PFSK-1 (cell line): ENCODE results near the gene UBE2J2.

ENCODE experiments used
- FOXP2 ChIP-seq: optimal IDR thresholded peaks from 2 replicates; pipeline ENCODE3; 2011; ENCODE audit warnings: borderline replicate concordance, control low read depth, inconsistent platforms; ENCODE audit not compliant: insufficient read depth; ENCODE audit errors: extremely low read length, extremely low read depth
- POLR2AphosphoS5 ChIP-seq: IDR thresholded peaks from 2 replicates; pipeline ENCODE4 v1.6.1; 2012; ENCODE audit warnings: low read depth, mild to moderate bottlenecking, control low read depth, low read length, moderate library complexity
- SIN3A ChIP-seq: IDR thresholded peaks from 2 replicates; pipeline ENCODE4 v1.6.1; 2012; ENCODE audit warnings: mild to moderate bottlenecking, low read length, moderate library complexity, borderline replicate concordance; ENCODE audit not compliant: insufficient read depth
- TAF1 ChIP-seq: IDR thresholded peaks from 2 replicates; pipeline ENCODE4 v1.6.1; 2012; ENCODE audit warnings: low read length, control low read depth, borderline replicate concordance; ENCODE audit not compliant: insufficient read depth
- TF ChIP-seq, protein P1 (sequence below), 2 experiments: IDR thresholded peaks; 2 replicates each; pipeline versions ENCODE4 v1.6.1 to v1.8.0; 2011 to 2012; ENCODE audit warnings: low read depth in 2 of 2, low read length in 2 of 2, control low read depth in 1 of 2, inconsistent platforms in 1 of 2, mild to moderate bottlenecking in 1 of 2, moderate library complexity in 1 of 2; ENCODE audit not compliant: insufficient read depth in 1 of 2

UBE2J2 gene

GRCh38 chr1:1228187-1228586 lies 45.5 kb downstream of the UBE2J2 start:
- TF ChIP-seq FOXP2: no peak
- TF ChIP-seq TAF1: no peak
- TF ChIP-seq SIN3A: no peak
- TF ChIP-seq, protein P1, sequence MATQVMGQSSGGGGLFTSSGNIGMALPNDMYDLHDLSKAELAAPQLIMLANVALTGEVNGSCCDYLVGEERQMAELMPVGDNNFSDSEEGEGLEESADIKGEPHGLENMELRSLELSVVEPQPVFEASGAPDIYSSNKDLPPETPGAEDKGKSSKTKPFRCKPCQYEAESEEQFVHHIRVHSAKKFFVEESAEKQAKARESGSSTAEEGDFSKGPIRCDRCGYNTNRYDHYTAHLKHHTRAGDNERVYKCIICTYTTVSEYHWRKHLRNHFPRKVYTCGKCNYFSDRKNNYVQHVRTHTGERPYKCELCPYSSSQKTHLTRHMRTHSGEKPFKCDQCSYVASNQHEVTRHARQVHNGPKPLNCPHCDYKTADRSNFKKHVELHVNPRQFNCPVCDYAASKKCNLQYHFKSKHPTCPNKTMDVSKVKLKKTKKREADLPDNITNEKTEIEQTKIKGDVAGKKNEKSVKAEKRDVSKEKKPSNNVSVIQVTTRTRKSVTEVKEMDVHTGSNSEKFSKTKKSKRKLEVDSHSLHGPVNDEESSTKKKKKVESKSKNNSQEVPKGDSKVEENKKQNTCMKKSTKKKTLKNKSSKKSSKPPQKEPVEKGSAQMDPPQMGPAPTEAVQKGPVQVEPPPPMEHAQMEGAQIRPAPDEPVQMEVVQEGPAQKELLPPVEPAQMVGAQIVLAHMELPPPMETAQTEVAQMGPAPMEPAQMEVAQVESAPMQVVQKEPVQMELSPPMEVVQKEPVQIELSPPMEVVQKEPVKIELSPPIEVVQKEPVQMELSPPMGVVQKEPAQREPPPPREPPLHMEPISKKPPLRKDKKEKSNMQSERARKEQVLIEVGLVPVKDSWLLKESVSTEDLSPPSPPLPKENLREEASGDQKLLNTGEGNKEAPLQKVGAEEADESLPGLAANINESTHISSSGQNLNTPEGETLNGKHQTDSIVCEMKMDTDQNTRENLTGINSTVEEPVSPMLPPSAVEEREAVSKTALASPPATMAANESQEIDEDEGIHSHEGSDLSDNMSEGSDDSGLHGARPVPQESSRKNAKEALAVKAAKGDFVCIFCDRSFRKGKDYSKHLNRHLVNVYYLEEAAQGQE (IDR thresholded peaks at IDR 0.05; ENCODE audit: insufficient read depth in 1 of 2, low read depth in 2 of 2, low read length in 2 of 2): no peak
- TF ChIP-seq POLR2AphosphoS5: no peak

DNA sequence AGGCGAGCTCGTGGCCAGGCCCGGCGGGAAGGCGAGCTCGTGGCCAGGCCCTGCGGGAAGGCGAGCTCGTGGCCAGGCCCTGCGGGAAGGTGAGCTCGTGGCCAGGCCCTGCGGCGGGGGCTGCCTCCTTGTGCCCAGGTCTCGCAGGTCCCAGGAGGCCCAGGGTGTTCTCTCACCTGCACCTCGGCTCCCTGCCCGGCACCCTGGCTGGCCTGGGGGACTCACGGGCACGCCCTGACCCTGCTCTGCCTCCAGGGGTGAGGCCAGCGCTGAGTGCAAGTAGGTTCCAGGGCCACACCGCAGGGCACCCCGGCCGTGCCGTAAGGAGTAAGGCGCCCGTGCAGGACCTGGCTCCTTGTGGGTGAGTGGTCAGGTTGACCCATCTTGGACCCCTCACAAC lies 46.3 kb downstream of the UBE2J2 start:
- TF ChIP-seq TAF1: no peak
- TF ChIP-seq, protein P1 (IDR thresholded peaks at IDR 0.05; ENCODE audit: insufficient read depth in 1 of 2, low read depth in 2 of 2, low read length in 2 of 2): no peak
- no peak for TF ChIP-seq FOXP2

DNA sequence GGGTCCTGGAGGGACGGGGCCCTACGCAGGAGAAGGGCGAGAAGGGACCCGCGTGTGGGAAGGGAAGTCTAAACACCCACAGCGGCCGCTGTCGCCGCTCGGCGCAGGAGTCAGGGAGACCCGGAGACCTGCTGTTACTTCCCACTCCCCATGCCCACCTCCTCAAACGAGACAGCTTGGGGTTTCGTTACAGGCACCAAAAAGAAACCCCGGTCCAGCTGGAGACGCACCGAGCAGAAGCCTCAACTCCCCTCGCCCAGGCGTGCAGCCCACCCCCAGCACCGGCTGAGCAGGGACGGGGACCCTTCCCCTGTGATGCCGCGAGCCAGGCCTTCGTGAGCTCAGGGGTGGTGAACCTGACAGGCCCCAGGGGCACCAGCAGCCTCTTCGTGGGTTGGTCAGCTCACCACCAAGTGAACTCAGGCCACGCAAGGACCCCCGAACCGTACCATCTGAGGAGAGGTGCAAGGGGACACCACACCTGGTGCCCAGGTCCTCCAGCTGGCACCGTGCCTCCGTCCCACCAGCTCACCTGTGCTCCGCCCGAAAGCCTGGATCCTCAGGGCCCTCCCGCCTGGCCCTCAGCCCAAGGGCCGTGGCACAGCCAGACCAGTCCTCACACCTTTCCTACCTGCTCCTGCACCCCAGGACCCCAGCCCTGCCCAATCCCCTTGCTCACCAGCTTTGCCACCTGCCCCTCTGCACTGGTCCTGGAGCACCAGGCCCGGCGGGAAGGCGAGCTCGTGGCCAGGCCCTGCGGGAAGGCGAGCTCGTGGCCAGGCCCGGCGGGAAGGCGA lies 46.9 kb downstream of the UBE2J2 start:
- TF ChIP-seq TAF1: no peak
- no peak for TF ChIP-seq SIN3A
- TF ChIP-seq FOXP2: no peak

DNA sequence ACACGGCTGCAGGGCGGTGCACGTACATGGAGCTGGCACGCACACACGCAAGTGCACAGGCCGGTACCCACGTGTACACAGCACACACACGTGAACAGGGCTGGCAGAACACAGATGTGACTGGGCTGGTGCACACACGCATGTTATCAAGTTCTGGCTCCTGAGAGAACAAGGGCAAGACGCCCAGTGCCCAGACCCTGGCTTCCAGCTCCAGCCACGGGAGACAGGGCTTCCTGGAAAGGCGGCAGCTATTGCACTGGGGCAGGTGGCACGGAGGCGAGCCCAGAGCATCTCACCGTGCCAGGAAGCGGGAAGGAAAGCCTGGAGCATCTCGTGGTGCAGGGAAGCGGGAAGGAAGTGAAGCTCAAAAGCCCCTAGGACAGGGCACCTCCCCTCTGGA lies 47.7 kb downstream of the UBE2J2 start:
- no peak for TF ChIP-seq POLR2AphosphoS5
- TF ChIP-seq FOXP2: no peak
- TF ChIP-seq, protein P1 (IDR thresholded peaks at IDR 0.05; ENCODE audit: insufficient read depth in 1 of 2, low read depth in 2 of 2, low read length in 2 of 2): no peak
- TF ChIP-seq TAF1: no peak
- TF ChIP-seq SIN3A: no peak

DNA sequence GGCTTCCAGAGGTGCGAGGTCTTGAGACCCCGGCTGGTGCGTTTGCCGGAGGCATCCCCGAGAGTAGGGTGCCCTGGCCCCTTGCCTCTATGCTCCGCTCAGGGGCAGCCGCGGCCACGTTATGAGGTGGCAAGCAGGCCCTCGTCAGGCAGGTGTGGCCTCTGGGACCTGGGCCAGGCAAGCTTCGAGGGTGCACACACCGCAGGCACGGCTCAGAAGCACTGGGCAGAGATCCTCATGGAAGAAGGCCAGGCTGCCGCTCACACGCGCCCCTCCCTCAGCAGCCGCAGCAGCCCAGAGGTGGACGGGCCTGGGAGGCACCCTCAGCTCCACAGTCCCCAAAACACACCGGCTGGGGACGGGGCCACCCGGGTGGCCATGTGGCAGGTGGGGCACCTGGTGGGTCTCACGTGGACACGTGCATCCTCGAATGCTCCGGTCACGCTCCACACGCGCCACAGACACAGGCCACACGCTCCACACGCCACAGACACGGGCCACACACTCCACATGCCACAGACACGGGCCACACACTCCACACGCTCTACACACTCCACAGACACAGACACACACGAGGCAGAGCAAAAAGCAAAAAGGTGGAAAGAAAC lies 48.3 kb downstream of the UBE2J2 start:
- no peak for TF ChIP-seq SIN3A
- TF ChIP-seq, protein P1 (IDR thresholded peaks at IDR 0.05; ENCODE audit: insufficient read depth in 1 of 2, low read depth in 2 of 2, low read length in 2 of 2): no peak
- no peak for TF ChIP-seq POLR2AphosphoS5
- TF ChIP-seq TAF1: no peak
- no peak for TF ChIP-seq FOXP2
